ENCODE data around the gene CREB5.

CREB5 gene

DNA sequence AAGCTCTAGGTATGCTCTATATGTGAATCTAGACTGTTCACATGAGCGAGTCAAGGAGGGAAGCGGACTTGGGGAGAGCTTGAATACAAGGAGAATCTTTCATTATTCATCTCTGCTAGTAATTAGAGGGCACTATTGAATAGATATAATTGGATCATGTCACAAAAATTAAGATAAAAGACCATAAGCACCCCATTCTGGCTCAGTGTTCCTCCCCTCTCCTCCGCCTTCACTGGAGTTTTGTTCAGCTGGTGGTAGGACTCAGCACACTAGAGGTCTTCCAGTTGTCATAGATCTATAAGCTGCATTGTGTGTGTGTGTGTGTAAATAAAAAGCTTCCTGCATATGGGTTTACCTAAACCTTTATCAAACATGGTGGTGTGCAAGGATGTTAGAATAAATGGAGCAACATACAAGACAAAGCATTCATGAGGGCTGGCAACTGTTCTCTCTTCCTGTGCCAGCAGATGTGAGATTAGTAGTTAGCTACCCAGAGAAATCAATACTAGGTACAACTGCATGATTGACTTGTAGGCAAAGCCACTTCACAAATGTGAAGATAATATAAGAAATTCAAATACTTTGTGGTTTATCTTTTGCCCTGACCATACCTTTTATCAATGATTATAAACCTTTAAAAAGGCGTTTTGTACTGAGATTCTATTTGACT lies 142.6 kb downstream of the CREB5 start:
- DNase-seq = no peak

DNA sequence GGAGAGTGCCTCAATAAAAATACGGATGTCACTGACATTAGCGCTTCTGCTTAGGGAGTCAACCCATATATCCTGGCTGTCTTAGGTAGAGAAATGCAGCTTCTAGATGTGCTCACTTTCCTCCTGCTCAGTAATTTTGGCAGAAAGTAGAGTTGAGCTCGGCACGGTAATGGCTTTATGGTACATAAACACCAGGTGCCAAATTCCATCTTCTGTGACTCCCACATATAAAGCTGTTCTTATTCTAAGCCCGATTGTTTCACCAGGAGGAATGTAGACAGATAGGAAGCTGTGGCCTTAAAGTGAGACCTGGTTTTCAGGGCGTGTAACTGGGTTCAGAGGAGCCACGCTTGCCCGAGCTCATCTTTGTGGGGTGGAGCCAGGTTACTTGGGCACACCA lies 143.7 kb downstream of the CREB5 start:
- no peak for DNase-seq

DNA sequence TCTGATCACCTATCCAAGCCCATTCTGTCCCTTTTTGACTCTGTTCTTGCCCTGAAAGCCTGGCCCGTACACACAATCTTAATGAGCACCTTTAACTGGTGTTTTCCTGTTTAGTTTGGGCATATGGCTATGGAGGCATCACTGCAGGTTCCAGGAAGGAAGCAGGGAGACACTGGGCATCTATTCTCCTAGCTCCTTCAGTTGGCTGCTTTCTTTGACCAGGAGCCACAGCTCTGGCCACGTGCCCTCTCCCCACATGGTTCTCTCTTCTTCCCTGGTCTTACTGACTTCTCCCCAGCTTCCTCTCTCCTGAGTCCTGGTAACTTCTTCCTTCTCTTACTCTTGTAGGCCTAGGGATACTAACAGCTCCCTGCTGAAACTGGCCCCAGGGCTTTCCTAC lies 144.4 kb downstream of the CREB5 start:
- no peak for DNase-seq

GRCh38 chr7:28558236-28558635 lies 145.9 kb downstream of the CREB5 start:
- no peak for DNase-seq

GRCh38 chr7:28560767-28561166 lies 148.4 kb downstream of the CREB5 start:
- DNase-seq = no peak

DNA sequence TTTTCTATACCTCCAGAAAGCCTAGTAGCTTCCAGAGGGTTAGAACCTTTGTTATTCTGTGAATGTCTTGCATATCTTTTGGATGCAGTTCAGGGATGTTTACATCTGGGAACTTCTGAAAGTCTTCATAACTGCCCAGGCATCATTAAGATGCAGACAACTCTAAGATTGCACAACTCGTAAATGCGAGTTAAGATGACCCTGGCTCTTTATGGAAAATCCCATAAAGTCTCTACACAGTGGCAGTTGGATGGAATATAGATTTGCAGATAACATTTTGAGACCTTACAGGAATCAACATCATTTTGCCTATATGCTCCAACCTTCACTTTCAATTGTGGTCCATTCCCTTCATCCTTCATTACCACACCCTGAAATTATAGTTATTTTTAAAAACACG lies 151.7 kb downstream of the CREB5 start:
- no peak for DNase-seq

GRCh38 chr7:28564755-28565374 lies 152.5 kb downstream of the CREB5 start:
- peak; percentile 70 for DNase-seq

DNA sequence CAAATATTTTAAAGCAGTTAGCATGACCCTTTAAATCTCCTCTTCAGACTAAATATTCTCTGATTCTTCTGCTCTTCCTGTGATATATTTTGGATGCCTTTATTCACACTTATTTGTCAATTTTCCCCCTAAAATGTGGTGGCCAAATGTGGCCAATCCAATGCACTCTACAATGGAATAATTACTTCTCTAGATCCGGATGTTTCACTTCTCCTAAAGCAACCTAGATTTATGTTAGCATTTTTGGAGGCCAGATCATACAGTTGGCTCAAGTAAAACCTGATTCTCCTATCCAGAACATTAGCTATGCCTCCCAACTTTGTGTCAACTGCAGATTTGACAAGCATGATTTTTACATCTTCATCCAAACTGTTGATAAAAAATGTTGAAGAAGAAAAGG lies 153.7 kb downstream of the CREB5 start:
- peak; percentile 35 for DNase-seq

DNA sequence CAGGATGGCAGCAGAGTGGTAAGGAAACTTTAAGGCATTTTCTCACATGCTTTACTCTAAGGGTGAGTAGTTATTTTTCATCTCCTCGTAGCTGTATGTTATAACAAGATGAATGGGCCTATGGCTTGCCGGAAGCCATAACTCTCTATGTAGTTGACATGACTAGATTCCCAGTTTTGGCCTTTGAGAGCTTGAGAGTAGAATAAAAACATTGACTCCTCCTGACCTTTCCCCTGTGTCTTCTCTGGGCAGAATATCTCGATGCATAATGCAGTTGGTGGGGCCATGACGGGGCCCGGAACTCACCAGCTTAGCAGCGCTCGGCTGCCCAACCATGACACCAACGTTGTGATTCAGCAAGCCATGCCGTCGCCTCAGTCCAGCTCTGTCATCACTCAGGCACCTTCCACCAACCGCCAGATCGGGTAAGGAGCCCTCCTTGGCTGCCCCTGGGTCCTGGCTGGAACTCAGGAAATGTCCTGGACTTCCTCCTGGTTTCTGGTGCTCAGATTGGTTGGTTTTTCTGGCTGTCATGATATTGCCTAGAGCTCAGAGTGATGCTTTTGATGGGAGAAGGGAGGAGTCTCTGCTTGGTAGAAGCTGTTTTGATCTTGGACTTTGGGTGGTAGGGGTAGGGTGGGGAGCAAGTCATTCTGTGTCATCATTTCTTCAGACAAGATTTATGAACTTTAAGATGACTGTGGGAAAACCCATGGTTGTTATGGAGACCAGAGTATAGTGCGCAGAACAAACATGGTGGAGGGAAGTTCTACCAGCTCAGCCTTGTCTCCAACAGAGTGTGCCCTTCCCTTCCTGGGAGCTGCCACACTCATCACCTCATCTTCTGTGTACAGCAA lies 158.0 kb downstream of the CREB5 start:
- peak; percentile 9 for DNase-seq

DNA sequence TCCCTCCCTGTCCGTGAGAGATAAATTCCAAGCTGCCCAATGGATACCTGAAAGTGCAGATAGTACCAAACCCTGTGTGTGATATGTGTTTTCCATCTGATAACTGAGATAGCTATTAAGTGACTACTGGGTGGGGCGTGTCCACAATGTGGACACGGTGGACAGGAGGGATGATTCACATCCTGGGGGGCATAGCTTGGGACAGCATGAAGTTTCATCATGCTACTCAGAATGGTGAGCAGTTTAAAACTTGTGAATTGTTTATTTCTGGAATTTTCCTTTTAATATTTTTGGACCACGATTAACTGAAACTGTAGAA lies 158.6 kb downstream of the CREB5 start:
- DNase-seq = peak; percentile 76

GRCh38 chr7:28571405-28571804 lies 159.1 kb downstream of the CREB5 start:
- no peak for DNase-seq

DNA sequence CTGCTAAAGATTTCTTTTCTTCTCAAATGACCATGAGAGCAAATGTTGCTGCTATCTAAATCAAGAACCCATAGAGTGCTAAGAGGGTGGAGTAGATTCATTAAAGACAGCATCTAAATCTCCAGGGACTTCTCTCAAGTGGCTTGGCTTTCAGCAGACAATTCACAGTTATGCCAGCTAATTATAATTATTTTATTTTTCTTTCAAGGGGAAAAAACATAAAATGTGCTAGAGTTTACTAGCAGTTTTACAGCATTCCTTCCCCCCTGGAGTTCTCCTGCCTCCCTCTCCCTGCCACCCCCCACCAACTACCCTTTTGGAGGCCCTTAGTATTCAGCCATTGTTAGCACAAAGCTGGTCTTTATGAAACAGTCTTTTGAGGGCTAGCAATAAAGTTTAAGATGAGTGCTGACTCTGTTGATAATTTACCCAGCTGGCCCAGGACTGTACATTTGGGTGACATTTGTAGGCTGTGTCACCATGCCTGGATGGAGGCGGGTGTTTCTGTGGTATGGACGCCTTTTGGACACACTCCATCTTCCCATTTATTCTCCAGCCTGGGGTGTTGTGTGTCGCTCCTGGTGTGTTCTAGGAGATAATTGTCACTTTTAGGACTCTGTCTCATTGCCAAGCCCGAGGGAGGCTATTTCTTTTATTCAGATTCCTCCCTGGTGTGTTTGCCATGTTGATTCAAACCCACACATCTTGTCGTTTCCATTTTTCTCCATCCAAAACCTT lies 160.2 kb downstream of the CREB5 start:
- DNase-seq = no peak

DNA sequence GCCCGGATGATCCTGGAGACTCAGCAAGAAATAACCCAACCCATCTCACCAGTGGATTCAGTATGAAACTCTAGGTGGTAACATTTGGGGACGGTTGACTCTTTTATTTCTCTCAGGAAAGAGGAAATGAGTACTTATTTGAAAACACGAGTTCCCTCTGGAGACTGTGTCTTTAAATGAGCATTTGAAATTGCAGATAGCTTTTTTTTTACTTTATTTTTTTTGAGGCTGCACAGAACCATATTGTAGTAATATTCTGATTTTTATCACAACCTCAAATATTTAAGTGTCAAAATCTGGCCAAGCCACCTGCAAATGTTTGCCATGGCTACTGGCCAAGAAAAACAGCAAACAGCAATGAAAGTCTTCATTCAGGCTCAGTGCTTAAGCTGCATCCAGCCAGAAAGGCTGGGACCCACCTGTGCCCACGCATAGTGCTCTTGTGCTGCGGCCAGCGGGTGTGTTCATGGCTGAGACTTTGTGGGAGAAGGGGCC lies 160.8 kb downstream of the CREB5 start:
- peak; percentile 66 for DNase-seq

DNA sequence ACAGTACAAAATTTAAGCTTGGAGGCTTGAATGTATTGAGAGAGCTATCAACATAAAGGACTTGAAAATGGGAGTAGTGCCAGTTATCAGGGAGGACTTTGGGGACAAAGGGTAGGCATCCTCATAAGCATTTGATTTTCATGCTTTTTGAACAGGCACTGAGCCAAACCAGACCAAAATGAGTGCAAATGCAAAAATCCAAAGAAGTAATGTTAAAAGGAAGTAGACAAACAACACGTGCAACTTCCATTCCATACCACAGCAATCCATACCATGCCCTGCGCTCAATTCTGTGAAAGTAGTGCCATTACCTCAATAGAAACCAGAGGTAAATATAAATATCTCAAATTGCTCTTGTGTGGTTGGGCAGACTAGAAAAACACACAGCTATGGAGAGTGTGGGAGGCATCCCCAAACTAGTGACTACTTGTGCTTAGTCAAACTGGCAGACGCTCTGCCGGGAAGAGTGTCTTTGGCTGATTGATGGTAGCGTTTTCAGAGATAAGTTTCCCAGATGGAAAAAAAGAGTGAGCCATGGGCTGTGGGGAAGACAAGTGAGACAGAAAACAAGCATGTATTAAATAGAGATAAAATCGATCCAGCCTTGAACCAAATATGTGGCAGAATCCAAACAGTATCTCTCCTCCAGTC lies 161.5 kb downstream of the CREB5 start:
- peak; percentile 55 for DNase-seq

- peak; percentile 68 for DNase-seq
Measured at GRCh38 chr7:28575241-28575643, 162.9 kb downstream of the CREB5 start.

- no peak for DNase-seq
Measured at GRCh38 chr7:28576656-28577055, 164.3 kb downstream of the CREB5 start.

- peak; percentile 31 for DNase-seq
Measured at GRCh38 chr7:28579571-28579970, 167.3 kb downstream of the CREB5 start.

DNA sequence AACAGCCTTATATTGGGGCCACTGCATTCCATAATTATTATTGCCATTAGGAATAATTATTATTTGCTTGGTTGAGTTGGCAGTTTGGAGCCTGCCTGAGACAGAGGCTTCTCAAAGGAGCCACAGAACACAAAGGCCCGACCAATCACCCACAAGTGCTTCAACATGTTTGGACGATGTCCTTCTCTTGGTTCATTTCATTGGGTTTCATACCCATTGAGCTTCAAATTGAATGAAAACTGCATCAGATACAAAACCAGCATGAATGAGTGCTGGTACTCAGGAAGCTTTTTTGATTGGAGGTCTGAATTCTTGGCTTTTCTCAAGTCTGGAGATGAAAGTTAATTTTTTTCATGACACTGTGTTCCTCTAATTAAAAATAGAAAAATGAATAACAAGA lies 168.3 kb downstream of the CREB5 start:
- no peak for DNase-seq

GRCh38 chr7:28581351-28581750 lies 169.0 kb downstream of the CREB5 start:
- no peak for DNase-seq

GRCh38 chr7:28582226-28582625 lies 169.9 kb downstream of the CREB5 start:
- no peak for DNase-seq

GRCh38 chr7:28584235-28584634 lies 171.9 kb downstream of the CREB5 start:
- no peak for DNase-seq

- DNase-seq = no peak
Measured at GRCh38 chr7:28586736-28587135, 174.4 kb downstream of the CREB5 start.

- DNase-seq = peak; percentile 46
Measured at GRCh38 chr7:28587211-28587610, 174.9 kb downstream of the CREB5 start.

Data from fibroblast of skin of right biceps (primary cell).